OCI-LY3 (cell line): ENCODE measurements around the gene C9.

Experiments used
- H2AFZ ChIP-seq: fragments of 200-600, 300-600 bp; shearing (Covaris generic); 2 replicates; pipeline ENCODE4 v1.6.0; 2014; ENCODE audit warnings: antibody characterized with exemption, low read depth, low read length
- H3K27ac ChIP-seq: fragments of 200-600, 300-600 bp; sonication (generic); 2 replicates; pipeline ENCODE4 v1.5.1; 2014; ENCODE audit warnings: mild to moderate bottlenecking, low read length, moderate library complexity, mixed read lengths
- H3K27me3 ChIP-seq: fragments of 200-600, 300-600 bp; sonication (generic); 2 replicates; pipeline ENCODE4 v1.6.1; 2014; ENCODE audit warnings: low read depth, low read length, mixed read lengths
- H3K36me3 ChIP-seq: fragments of 200-600, 300-600 bp; sonication (generic); replicated peaks from 2 replicates; pipeline ENCODE3; 2014; ENCODE audit warnings: low read depth, low read length, mixed read lengths
- H3K4me1 ChIP-seq: fragments of 300-600, 200-600 bp; sonication (generic); 2 replicates; pipeline ENCODE4 v1.6.1; 2014; ENCODE audit warnings: low read length, mixed read lengths
- H3K4me2 ChIP-seq: fragments of 200-600, 300-600 bp; sonication (generic); 2 replicates; pipeline ENCODE4 v1.6.1; 2014; ENCODE audit warnings: low read length, mixed read lengths
- H3K4me3 ChIP-seq: fragments of 300-600, 200-600 bp; sonication (generic); 2 replicates; pipeline ENCODE4 v1.5.1; 2014; ENCODE audit warnings: antibody characterized with exemption, mild to moderate bottlenecking, low read length, moderate library complexity
- H3K79me2 ChIP-seq: fragments of 300-600, 200-600 bp; shearing (Covaris generic); 2 replicates; pipeline ENCODE4 v1.6.1; 2014; ENCODE audit warnings: mild to moderate bottlenecking, low read length, mixed read lengths
- H3K9ac ChIP-seq: fragments of 300-600, 200-600 bp; shearing (Covaris generic); 2 replicates; pipeline ENCODE4 v1.6.0; 2014; ENCODE audit warnings: mild to moderate bottlenecking, low read length, moderate library complexity
- H3K9me3 ChIP-seq: fragments of 200-600, 300-600 bp; shearing (Covaris generic); 2 replicates; pipeline ENCODE4 v1.6.1; 2014; ENCODE audit warnings: low read length, mixed read lengths; ENCODE audit not compliant: insufficient read depth
- H4K20me1 ChIP-seq: fragments of 200-600, 300-600 bp; sonication (generic); 2 replicates; pipeline ENCODE4 v1.6.1; 2016; ENCODE audit warnings: low read length, mixed read lengths; ENCODE audit not compliant: insufficient read depth
- CTCF ChIP-seq: fragments of 200-600, 300-600 bp; sonication (generic); IDR thresholded peaks from 2 replicates; pipeline ENCODE4 v1.5.1; 2014; ENCODE audit warnings: antibody characterized with exemption, low read length, low read depth
- EZH2phosphoT487 ChIP-seq: fragments of 200-600 bp; shearing (Covaris generic); IDR thresholded peaks from 2 replicates; pipeline ENCODE4 v1.6.1; 2018; ENCODE audit warnings: antibody characterized with exemption, mixed run types, low read depth

C9 gene

GRCh38 chr5:39267186-39267585, 97.1 kb downstream of the C9 start:
- Histone ChIP-seq H3K27me3 (no peaks in the 10 kb centered on the region), H3K36me3 (no peaks in the 10 kb centered on the region), H4K20me1 (no peaks in the 10 kb centered on the region), H3K79me2 (no peaks in the 10 kb centered on the region), H3K4me2 (no peak overlapping the region), H3K4me3 (no peak overlapping the region), H3K27ac (no peak overlapping the region), H3K9ac (no peak overlapping the region), H3K9me3 (no peaks in the 10 kb centered on the region), H3K4me1 (peaks cover 10% of the 10 kb centered on the region), H2AFZ (no peak overlapping the region)
- TF ChIP-seq CTCF, result no peak

GRCh38 chr5:39266442-39266841, 97.9 kb downstream of the C9 start:
- no peak overlapping the region for H3K9ac ChIP-seq
- H3K4me3 ChIP-seq, result no peak overlapping the region
- no peaks in the 10 kb centered on the region for H3K9me3 ChIP-seq
- no peaks in the 10 kb centered on the region for H4K20me1 ChIP-seq
- H3K27ac ChIP-seq, result no peak overlapping the region
- H3K36me3 ChIP-seq, result no peaks in the 10 kb centered on the region
- TF ChIP-seq EZH2phosphoT487 (no peak), CTCF (no peak)
- no peak overlapping the region for H3K4me2 ChIP-seq
- peaks cover 10% of the 10 kb centered on the region for H3K4me1 ChIP-seq
- H3K79me2 ChIP-seq, result no peaks in the 10 kb centered on the region
- H2AFZ ChIP-seq, result no peak overlapping the region
- H3K27me3 ChIP-seq, result no peaks in the 10 kb centered on the region

- no peak overlapping the region for H3K27ac ChIP-seq
- TF ChIP-seq CTCF (no peak), EZH2phosphoT487 (no peak)
These were observed 99.8 kb downstream of the C9 start for GRCh38 chr5:39264528-39264927.

GRCh38 chr5:39262981-39263380, 101.3 kb downstream of the C9 start:
- no peaks in the 10 kb centered on the region for H3K9me3 ChIP-seq
- H3K27ac ChIP-seq, result no peak overlapping the region
- H4K20me1 ChIP-seq, result no peaks in the 10 kb centered on the region
- no peak overlapping the region for H3K9ac ChIP-seq
- H3K36me3 ChIP-seq, result no peaks in the 10 kb centered on the region
- H3K79me2 ChIP-seq, result no peaks in the 10 kb centered on the region
- no peak for TF ChIP-seq CTCF
- no peak for TF ChIP-seq EZH2phosphoT487
- peaks cover 10% of the 10 kb centered on the region for H3K4me1 ChIP-seq
- H2AFZ ChIP-seq, result no peak overlapping the region
- no peak overlapping the region for H3K4me2 ChIP-seq
- H3K4me3 ChIP-seq, result no peak overlapping the region
- no peaks in the 10 kb centered on the region for H3K27me3 ChIP-seq

More at GRCh38 chr5:39264528-39264927, 99.8 kb downstream of the C9 start:
- no peaks in the 10 kb centered on the region for H3K9me3 ChIP-seq
- no peak overlapping the region for H3K9ac ChIP-seq
- H3K79me2 ChIP-seq, result no peaks in the 10 kb centered on the region
- no peaks in the 10 kb centered on the region for H4K20me1 ChIP-seq
- H3K27me3 ChIP-seq, result no peaks in the 10 kb centered on the region
- H3K4me2 ChIP-seq, result peak overlapping the region; percentile 27
- H3K4me3 ChIP-seq, result no peak overlapping the region
- H3K36me3 ChIP-seq, result no peaks in the 10 kb centered on the region
- H3K4me1 ChIP-seq, result peaks cover 10% of the 10 kb centered on the region
- no peak overlapping the region for H2AFZ ChIP-seq
